SK-N-SH treated with all-trans-retinoic acid at 6 μM for 48 hours (cell line): ENCODE data around the gene PHLDB3.
A peak's percentile ranks its signal among the peaks of the same experiment; 100 is the strongest.

Source experiments
- ATAC-seq: fragments of 200-7000 bp; cut with Tn5 transposase; 3 replicates; pipeline ENCODE4 v1.9.1; 2020; ENCODE audit warnings: mild to moderate bottlenecking, moderate library complexity
- BACH2 ChIP-seq: fragments of 250-450 bp; sonication (Bioruptor Pico); IDR thresholded peaks from 2 replicates; pipeline ENCODE4 v1.9.0; 2021; ENCODE audit warnings: mild to moderate bottlenecking, borderline replicate concordance
- CSDC2 ChIP-seq: fragments of 250-450 bp; sonication (Bioruptor Pico); IDR thresholded peaks from 2 replicates; pipeline ENCODE4 v1.5.0; 2020; ENCODE audit warnings: mild to moderate bottlenecking, moderate library complexity
- ESRRG ChIP-seq: fragments of 250-450 bp; sonication (Bioruptor Pico); IDR thresholded peaks from 2 replicates; pipeline ENCODE4 v1.6.1; 2021; ENCODE audit warnings: mild to moderate bottlenecking
- GLIS3 ChIP-seq: fragments of 250-450 bp; sonication (Bioruptor Pico); IDR thresholded peaks from 2 replicates; pipeline ENCODE4 v1.5.0; 2020; ENCODE audit warnings: mild to moderate bottlenecking, moderate library complexity
- ISL1 ChIP-seq: fragments of 250-450 bp; sonication (Bioruptor Pico); IDR thresholded peaks from 2 replicates; pipeline ENCODE4 v2.1.2; 2022; ENCODE audit warnings: mild to moderate bottlenecking, moderate library complexity
- OSR1 ChIP-seq: fragments of 250-450 bp; sonication (Bioruptor Pico); IDR thresholded peaks from 2 replicates; pipeline ENCODE4 v1.8.0; 2022; ENCODE audit warnings: moderate library complexity, mild to moderate bottlenecking, inconsistent platforms
- PPARA ChIP-seq: fragments of 250-450 bp; sonication (Bioruptor Pico); IDR thresholded peaks from 2 replicates; pipeline ENCODE4 v1.5.0; 2020; ENCODE audit warnings: mild to moderate bottlenecking, borderline replicate concordance
- RARB ChIP-seq: fragments of 250-450 bp; sonication (Bioruptor Pico); IDR thresholded peaks from 2 replicates; pipeline ENCODE4 v1.8.0; 2021; ENCODE audit warnings: mild to moderate bottlenecking, moderate library complexity
- TCF4 ChIP-seq: fragments of 250-450 bp; sonication (Bioruptor Pico); IDR thresholded peaks from 2 replicates; pipeline ENCODE4 v1.8.0; 2021; ENCODE audit warnings: mild to moderate bottlenecking, moderate library complexity, borderline replicate concordance
- TOX ChIP-seq: fragments of 250-450 bp; sonication (Bioruptor Pico); IDR thresholded peaks from 2 replicates; pipeline ENCODE4 v1.8.0; 2021; ENCODE audit warnings: mild to moderate bottlenecking, moderate library complexity, borderline replicate concordance
- ZC3H10 ChIP-seq: fragments of 250-450 bp; sonication (Bioruptor Pico); IDR thresholded peaks from 2 replicates; pipeline ENCODE4 v1.5.1; 2021; ENCODE audit warnings: mild to moderate bottlenecking, moderate library complexity
- ZFP3 ChIP-seq: fragments of 250-450 bp; sonication (Bioruptor Pico); IDR thresholded peaks from 2 replicates; pipeline ENCODE4 v1.5.0; 2020; ENCODE audit warnings: mild to moderate bottlenecking, moderate library complexity
- ZFP30 ChIP-seq: fragments of 450-650 bp; formaldehyde crosslinking; IDR thresholded peaks from 2 replicates; pipeline ENCODE4 v1.5.0; 2022; ENCODE audit warnings: mild to moderate bottlenecking, moderate library complexity
- ZNF565 ChIP-seq: fragments of 450-650 bp; formaldehyde crosslinking; conservative IDR thresholded peaks from 2 replicates; pipeline ENCODE4 v1.5.0; 2020; ENCODE audit warnings: low read depth, mild to moderate bottlenecking, moderate library complexity
- ZNF70 ChIP-seq: fragments of 450-650 bp; formaldehyde crosslinking; IDR thresholded peaks from 2 replicates; pipeline ENCODE4 v1.5.0; 2020; ENCODE audit warnings: mild to moderate bottlenecking, moderate library complexity
- ZNF8 ChIP-seq: fragments of 450-650 bp; formaldehyde crosslinking; IDR thresholded peaks from 2 replicates; pipeline ENCODE4 v1.5.0; 2020; ENCODE audit warnings: mild to moderate bottlenecking, moderate library complexity
- TF ChIP-seq, protein P1 (sequence below): fragments of 250-450 bp; sonication (Bioruptor Pico); IDR thresholded peaks from 2 replicates; pipeline ENCODE4 v1.5.0; 2020; ENCODE audit warnings: mild to moderate bottlenecking, moderate library complexity
- TF ChIP-seq, protein P2 (sequence below): fragments of 250-450 bp; sonication (Bioruptor Pico); IDR thresholded peaks from 2 replicates; pipeline ENCODE4 v1.8.0; 2020; ENCODE audit warnings: mild to moderate bottlenecking, moderate library complexity, borderline replicate concordance
- TF ChIP-seq, protein P3 (sequence below): fragments of 250-450 bp; sonication (Bioruptor Pico); IDR thresholded peaks from 2 replicates; pipeline ENCODE4 v1.8.0; 2021; ENCODE audit warnings: low read depth, mild to moderate bottlenecking, moderate library complexity, borderline replicate concordance
- TF ChIP-seq, protein P4 (sequence below): fragments of 250-450 bp; sonication (Bioruptor Pico); IDR thresholded peaks from 2 replicates; pipeline ENCODE4 v1.5.1; 2020; ENCODE audit warnings: low read depth, mild to moderate bottlenecking, moderate library complexity

The PHLDB3 gene

DNA sequence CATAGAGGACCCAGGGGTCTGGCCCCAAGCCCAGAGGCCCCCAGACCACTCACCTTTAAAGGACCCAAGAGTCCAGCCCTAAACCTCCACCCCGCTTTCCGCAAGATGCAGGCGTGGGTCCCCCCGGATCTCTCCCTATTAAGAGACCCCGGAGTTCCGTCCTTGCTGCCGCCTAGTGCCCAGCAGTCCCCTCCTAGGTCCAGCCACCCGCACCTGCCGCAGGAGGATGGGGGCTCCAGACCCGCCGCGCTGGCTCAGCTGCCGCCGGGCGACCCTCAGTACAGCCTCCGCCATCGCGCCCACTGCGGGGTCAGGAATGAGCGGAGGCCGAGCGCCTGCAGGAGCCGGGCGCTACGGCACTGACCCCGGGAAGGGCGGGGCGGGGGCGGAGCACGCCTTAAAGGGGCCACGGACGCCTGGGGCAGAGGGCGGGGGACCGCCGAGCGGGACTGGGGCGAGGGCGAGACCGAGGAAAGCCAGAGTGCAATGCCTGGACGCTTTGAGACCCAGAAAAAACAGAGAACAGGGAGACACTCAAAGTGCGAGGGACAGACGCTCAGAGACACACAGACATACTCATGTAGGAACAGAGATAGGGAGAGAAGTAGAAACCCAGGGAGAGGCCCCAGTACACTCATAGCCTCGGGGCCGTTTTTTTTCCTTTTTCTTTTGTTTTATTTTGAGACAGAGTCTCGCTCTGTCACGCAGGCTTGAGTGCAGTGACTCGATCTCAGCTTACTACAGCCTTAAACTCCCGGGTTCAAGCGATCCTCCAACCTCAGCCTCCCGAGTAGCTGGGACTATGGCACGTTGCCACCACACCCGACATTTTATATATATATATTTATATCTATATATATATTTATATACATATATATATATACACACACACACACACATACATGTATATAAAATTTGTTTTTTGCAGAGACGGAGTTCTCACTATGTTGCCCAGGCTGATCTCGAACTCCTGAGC, 22.6 kb upstream of the PHLDB3 start, which contains the start of gene ETHE1:
Gene ETHE1, minus strand, starts transcription at position 318 of the 976 bp plus-strand sequence. Its CDS starts 24 bp downstream, at position 294.
- peak; percentile 95 for ATAC-seq
- TF ChIP-seq, protein P1, sequence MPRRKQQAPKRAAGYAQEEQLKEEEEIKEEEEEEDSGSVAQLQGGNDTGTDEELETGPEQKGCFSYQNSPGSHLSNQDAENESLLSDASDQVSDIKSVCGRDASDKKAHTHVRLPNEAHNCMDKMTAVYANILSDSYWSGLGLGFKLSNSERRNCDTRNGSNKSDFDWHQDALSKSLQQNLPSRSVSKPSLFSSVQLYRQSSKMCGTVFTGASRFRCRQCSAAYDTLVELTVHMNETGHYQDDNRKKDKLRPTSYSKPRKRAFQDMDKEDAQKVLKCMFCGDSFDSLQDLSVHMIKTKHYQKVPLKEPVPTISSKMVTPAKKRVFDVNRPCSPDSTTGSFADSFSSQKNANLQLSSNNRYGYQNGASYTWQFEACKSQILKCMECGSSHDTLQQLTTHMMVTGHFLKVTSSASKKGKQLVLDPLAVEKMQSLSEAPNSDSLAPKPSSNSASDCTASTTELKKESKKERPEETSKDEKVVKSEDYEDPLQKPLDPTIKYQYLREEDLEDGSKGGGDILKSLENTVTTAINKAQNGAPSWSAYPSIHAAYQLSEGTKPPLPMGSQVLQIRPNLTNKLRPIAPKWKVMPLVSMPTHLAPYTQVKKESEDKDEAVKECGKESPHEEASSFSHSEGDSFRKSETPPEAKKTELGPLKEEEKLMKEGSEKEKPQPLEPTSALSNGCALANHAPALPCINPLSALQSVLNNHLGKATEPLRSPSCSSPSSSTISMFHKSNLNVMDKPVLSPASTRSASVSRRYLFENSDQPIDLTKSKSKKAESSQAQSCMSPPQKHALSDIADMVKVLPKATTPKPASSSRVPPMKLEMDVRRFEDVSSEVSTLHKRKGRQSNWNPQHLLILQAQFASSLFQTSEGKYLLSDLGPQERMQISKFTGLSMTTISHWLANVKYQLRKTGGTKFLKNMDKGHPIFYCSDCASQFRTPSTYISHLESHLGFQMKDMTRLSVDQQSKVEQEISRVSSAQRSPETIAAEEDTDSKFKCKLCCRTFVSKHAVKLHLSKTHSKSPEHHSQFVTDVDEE (CRISPR knock-in tag) = no peak
- TF ChIP-seq GLIS3 (CRISPR knock-in tag) = 0 out of 2 replicates have a peak, but pooled peaks have one; percentile 27

DNA sequence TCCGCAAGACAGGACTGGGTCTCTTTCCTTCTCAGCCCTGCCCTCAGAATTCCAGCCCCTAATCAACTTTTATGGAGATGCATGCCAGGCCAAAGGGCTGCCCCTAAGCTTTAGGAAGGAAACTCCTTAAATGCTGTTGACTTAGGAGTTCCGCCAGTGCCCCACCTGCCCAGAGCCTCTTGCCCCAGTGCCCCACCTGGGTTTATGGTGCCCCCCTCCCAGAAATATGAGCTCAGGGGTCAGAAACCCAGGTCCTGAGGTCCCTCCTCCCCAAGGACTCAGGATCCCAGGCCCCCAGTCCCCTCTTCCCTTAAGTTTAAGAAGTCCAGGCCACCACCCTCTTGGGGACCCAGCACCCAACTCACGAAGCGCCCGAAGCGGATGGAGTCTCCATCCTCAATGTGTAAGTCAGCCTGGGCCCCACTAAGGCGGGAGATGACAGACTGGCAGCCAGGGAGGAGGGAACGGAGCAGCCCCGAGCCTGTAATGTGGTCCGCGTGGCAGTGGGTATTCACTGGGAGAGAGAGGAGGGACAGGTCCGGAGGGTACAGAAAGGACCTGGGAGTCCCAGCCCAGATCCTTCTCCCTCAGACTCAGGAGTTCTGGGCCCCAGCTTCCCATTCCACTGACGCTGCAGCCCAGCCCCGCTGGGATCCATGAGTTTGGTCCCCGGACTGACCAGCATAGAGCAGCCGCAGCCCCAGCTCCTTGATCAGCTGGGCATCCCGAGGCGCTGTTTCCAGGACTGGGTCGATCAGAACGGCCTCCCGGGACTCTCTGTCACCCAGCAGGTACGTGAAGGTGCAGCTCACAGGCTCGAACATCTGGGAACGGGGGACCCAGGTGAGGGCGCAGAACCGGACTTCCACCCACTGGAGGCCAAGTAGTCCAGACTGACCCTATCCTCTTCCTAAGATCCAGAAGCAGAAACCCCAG, 21.6 kb upstream of the PHLDB3 start:
- ATAC-seq = peak; percentile 67

More for the DNA sequence above, 21.6 kb upstream of the PHLDB3 start:
- TF ChIP-seq TCF4 (CRISPR knock-in tag) (no peak), TOX (no peak), ZNF8 (CRISPR knock-in tag) (no peak), ISL1 (CRISPR knock-in tag) (no peak), OSR1 (CRISPR knock-in tag) (no peak), ZC3H10 (no peak), BACH2 (CRISPR knock-in tag) (no peak), GLIS3 (CRISPR knock-in tag) (no peak), ZNF565 (CRISPR knock-in tag) (no peak), ZFP3 (CRISPR knock-in tag) (no peak), ZFP30 (no peak), ESRRG (CRISPR knock-in tag) (no peak), PPARA (CRISPR knock-in tag) (no peak), RARB (CRISPR knock-in tag) (no peak), ZNF70 (CRISPR knock-in tag) (no peak), CSDC2 (CRISPR knock-in tag) (no peak)
- TF ChIP-seq, protein P2, sequence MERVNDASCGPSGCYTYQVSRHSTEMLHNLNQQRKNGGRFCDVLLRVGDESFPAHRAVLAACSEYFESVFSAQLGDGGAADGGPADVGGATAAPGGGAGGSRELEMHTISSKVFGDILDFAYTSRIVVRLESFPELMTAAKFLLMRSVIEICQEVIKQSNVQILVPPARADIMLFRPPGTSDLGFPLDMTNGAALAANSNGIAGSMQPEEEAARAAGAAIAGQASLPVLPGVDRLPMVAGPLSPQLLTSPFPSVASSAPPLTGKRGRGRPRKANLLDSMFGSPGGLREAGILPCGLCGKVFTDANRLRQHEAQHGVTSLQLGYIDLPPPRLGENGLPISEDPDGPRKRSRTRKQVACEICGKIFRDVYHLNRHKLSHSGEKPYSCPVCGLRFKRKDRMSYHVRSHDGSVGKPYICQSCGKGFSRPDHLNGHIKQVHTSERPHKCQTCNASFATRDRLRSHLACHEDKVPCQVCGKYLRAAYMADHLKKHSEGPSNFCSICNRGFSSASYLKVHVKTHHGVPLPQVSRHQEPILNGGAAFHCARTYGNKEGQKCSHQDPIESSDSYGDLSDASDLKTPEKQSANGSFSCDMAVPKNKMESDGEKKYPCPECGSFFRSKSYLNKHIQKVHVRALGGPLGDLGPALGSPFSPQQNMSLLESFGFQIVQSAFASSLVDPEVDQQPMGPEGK = no peak
- TF ChIP-seq, protein P1 (CRISPR knock-in tag) = no peak
- TF ChIP-seq, protein P3, sequence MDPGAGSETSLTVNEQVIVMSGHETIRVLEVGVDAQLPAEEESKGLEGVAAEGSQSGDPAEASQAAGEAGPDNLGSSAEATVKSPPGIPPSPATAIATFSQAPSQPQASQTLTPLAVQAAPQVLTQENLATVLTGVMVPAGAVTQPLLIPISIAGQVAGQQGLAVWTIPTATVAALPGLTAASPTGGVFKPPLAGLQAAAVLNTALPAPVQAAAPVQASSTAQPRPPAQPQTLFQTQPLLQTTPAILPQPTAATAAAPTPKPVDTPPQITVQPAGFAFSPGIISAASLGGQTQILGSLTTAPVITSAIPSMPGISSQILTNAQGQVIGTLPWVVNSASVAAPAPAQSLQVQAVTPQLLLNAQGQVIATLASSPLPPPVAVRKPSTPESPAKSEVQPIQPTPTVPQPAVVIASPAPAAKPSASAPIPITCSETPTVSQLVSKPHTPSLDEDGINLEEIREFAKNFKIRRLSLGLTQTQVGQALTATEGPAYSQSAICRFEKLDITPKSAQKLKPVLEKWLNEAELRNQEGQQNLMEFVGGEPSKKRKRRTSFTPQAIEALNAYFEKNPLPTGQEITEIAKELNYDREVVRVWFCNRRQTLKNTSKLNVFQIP (CRISPR knock-in tag) = no peak
- TF ChIP-seq, protein P4, sequence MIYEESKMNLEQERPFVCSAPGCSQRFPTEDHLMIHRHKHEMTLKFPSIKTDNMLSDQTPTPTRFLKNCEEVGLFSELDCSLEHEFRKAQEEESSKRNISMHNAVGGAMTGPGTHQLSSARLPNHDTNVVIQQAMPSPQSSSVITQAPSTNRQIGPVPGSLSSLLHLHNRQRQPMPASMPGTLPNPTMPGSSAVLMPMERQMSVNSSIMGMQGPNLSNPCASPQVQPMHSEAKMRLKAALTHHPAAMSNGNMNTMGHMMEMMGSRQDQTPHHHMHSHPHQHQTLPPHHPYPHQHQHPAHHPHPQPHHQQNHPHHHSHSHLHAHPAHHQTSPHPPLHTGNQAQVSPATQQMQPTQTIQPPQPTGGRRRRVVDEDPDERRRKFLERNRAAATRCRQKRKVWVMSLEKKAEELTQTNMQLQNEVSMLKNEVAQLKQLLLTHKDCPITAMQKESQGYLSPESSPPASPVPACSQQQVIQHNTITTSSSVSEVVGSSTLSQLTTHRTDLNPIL (CRISPR knock-in tag) = no peak
